ENCODE measurements around the gene SDHD. TPM values are rescaled to one million over a fixed set of nuclear protein-coding genes. Genes with fewer than 3 reads are reported as not detected.
A peak's percentile ranks its signal among the peaks of the same experiment; 100 is the strongest.

Gene SDHD
- polyA plus RNA-seq, 3 donors: 60.4 to 270 (median 270) TPM

- intact Hi-C loops (cut with micrococcal nuclease): no loop called here
- no peak overlapping the region for H3K9ac ChIP-seq (ENCODE audit: insufficient read depth, low read length, poor library complexity, severe bottlenecking)
- H3K27ac ChIP-seq (ENCODE audit: low read depth in 1 of 2, low read length in 2 of 2): peak overlapping the region in 1 of 2 donors; percentile 31
- H3K4me1 Mint-ChIP-seq: peaks cover 27% of the 10 kb centered on the region
- TF ChIP-seq CTCF (IDR thresholded peaks at IDR 0.05): no peak
- peak overlapping the region in 6 of 7 donors; percentile 11 to 70 (median 54) for H3K27ac Mint-ChIP-seq
- H3K4me2 ChIP-seq (replicated peaks; ENCODE audit: extremely low read depth, low read length, poor library complexity, severe bottlenecking): no peak overlapping the region
- no peaks in the 10 kb centered on the region for H4K20me1 ChIP-seq (ENCODE audit: insufficient read depth, low read length)
- no peak overlapping the region for H2AFZ ChIP-seq (ENCODE audit: insufficient read depth, low read depth, low read length, poor library complexity, severe bottlenecking)
- peaks cover 0 to 4% of the 10 kb centered on the region in 2 donors for H3K36me3 Mint-ChIP-seq
- H3K4me3 ChIP-seq (replicated peaks in 1 of 3; ENCODE audit: low read depth in 2 of 3, low read length in 3 of 3): no peak overlapping the region
- peaks cover 0 to 1% (median 0%) of the 10 kb centered on the region in 7 donors for H3K9me3 Mint-ChIP-seq
- peaks cover 23 to 25% of the 10 kb centered on the region in 2 donors for H3K4me1 ChIP-seq (ENCODE audit: control insufficient read depth in 1 of 2, insufficient read depth in 2 of 2, low read length in 2 of 2)
- no peaks in the 10 kb centered on the region for H3K9me3 ChIP-seq (replicated peaks in 1 of 2; ENCODE audit: control insufficient read depth in 1 of 2, insufficient read depth in 1 of 2, low read length in 2 of 2)
- no peak overlapping the region for H3K4me3 Mint-ChIP-seq
- H3K79me2 ChIP-seq (ENCODE audit: insufficient read depth, low read length): no peaks in the 10 kb centered on the region
- WGBS (ENCODE audit: insufficient coverage): 75% methylated on average over 2 of the region's 3 CpGs
- no peaks in the 10 kb centered on the region for H3K27me3 ChIP-seq (ENCODE audit: control insufficient read depth in 2 of 2, insufficient read depth in 2 of 2, low read length in 2 of 2)
- DNase-seq: no peak
- peaks cover 0 to 2% (median 0%) of the 10 kb centered on the region in 3 donors for H3K27me3 Mint-ChIP-seq (ENCODE audit: low read depth in 3 of 3)
- H3K36me3 ChIP-seq (replicated peaks in 1 of 2; ENCODE audit: control insufficient read depth in 1 of 2, insufficient read depth in 2 of 2, low read length in 2 of 2): no peaks in the 10 kb centered on the region
Measured at GRCh38 chr11:112128483-112129121, 41.9 kb downstream of the SDHD start.

GRCh38 chr11:112129656-112130055, 43.0 kb downstream of the SDHD start:
- H3K9ac ChIP-seq (ENCODE audit: insufficient read depth, low read length, poor library complexity, severe bottlenecking): no peak overlapping the region
- H3K27me3 Mint-ChIP-seq (ENCODE audit: low read depth in 3 of 3): peaks cover 0 to 2% (median 0%) of the 10 kb centered on the region in 3 donors
- no peaks in the 10 kb centered on the region for H3K27me3 ChIP-seq (ENCODE audit: control insufficient read depth in 2 of 2, insufficient read depth in 2 of 2, low read length in 2 of 2)
- peaks cover 0 to 4% of the 10 kb centered on the region in 2 donors for H3K36me3 Mint-ChIP-seq
- H2AFZ ChIP-seq (ENCODE audit: insufficient read depth, low read depth, low read length, poor library complexity, severe bottlenecking): no peak overlapping the region
- H3K4me1 ChIP-seq (ENCODE audit: control insufficient read depth in 1 of 2, insufficient read depth in 2 of 2, low read length in 2 of 2): peaks cover 23 to 25% of the 10 kb centered on the region in 2 donors
- 0% methylated on average over 4 of the region's 5 CpGs for WGBS (ENCODE audit: insufficient coverage)
- no peak for TF ChIP-seq CTCF (IDR thresholded peaks at IDR 0.05)
- DNase-seq: peak; percentile 73 to 85 (median 85)
- no peaks in the 10 kb centered on the region for H3K79me2 ChIP-seq (ENCODE audit: insufficient read depth, low read length)
- no peaks in the 10 kb centered on the region for H3K36me3 ChIP-seq (replicated peaks in 1 of 2; ENCODE audit: control insufficient read depth in 1 of 2, insufficient read depth in 2 of 2, low read length in 2 of 2)
- H3K9me3 ChIP-seq (replicated peaks in 1 of 2; ENCODE audit: control insufficient read depth in 1 of 2, insufficient read depth in 1 of 2, low read length in 2 of 2): no peaks in the 10 kb centered on the region
- peak overlapping the region; percentile 27 to 41 for H3K27ac ChIP-seq (ENCODE audit: low read depth in 1 of 2, low read length in 2 of 2)
- no peaks in the 10 kb centered on the region for H4K20me1 ChIP-seq (ENCODE audit: insufficient read depth, low read length)
- H3K4me3 ChIP-seq (replicated peaks in 1 of 3; ENCODE audit: low read depth in 2 of 3, low read length in 3 of 3): no peak overlapping the region
- H3K9me3 Mint-ChIP-seq: peaks cover 0 to 1% (median 0%) of the 10 kb centered on the region in 7 donors
- H3K27ac Mint-ChIP-seq: peak overlapping the region; percentile 80 to 90 (median 89)
- H3K4me2 ChIP-seq (replicated peaks; ENCODE audit: extremely low read depth, low read length, poor library complexity, severe bottlenecking): no peak overlapping the region
- peaks cover 27% of the 10 kb centered on the region for H3K4me1 Mint-ChIP-seq
- no peak overlapping the region for H3K4me3 Mint-ChIP-seq
- intact Hi-C loops (cut with micrococcal nuclease): no loop called here
